ENCODE measurements around the gene MYO9A. TPM values are rescaled to one million over a fixed set of nuclear protein-coding genes. Genes with fewer than 3 reads are reported as not detected.

Gene MYO9A
- total RNA-seq, 3 donors from 2014 or later: 64.2 to 128 (median 86.5) TPM

- intact Hi-C loops (cut with DNase I; ENCODE audit: low total_unique reads): no loop called here
- TF ChIP-seq POLR2AphosphoS5 (IDR thresholded peaks at IDR 0.05) (no peak), CTCF (IDR thresholded peaks at IDR 0.05) (no peak), POLR2A (IDR thresholded peaks at IDR 0.05) (no peak)
- Histone ChIP-seq H3K27me3 (no peaks in the 10 kb centered on the region), H3K9me3 (no peaks in the 10 kb centered on the region), H3K4me3 (no peak overlapping the region), H3K4me1 (no peaks in the 10 kb centered on the region), H3K36me3 (peaks cover 5% of the 10 kb centered on the region), H3K27ac (no peak overlapping the region)
- DNase-seq (ENCODE audit: low spot score in 2 of 2): no peak
Observed at GRCh38 chr15:71853543-71853942, 264.4 kb downstream of the MYO9A start.

GRCh38 chr15:71844916-71845315, 273.0 kb downstream of the MYO9A start:
- Histone ChIP-seq H3K36me3 (peaks cover 6% of the 10 kb centered on the region), H3K9me3 (no peaks in the 10 kb centered on the region), H3K27ac (no peak overlapping the region), H3K4me3 (no peak overlapping the region), H3K27me3 (no peaks in the 10 kb centered on the region), H3K4me1 (no peaks in the 10 kb centered on the region)
- TF ChIP-seq POLR2A (IDR thresholded peaks at IDR 0.05): no peak
- no peak for TF ChIP-seq POLR2AphosphoS5 (IDR thresholded peaks at IDR 0.05)
- TF ChIP-seq CTCF (IDR thresholded peaks at IDR 0.05): no peak
- intact Hi-C loops (cut with DNase I; ENCODE audit: low total_unique reads): no loop called here
- no peak for DNase-seq (ENCODE audit: low spot score in 2 of 2)

GRCh38 chr15:71841563-71841962, 276.4 kb downstream of the MYO9A start:
- TF ChIP-seq CTCF (IDR thresholded peaks at IDR 0.05): peak in 1 of 3 donors; percentile 25
- TF ChIP-seq POLR2AphosphoS5 (IDR thresholded peaks at IDR 0.05): no peak
- Histone ChIP-seq H3K36me3 (no peaks in the 10 kb centered on the region), H3K27me3 (no peaks in the 10 kb centered on the region), H3K4me1 (no peaks in the 10 kb centered on the region), H3K27ac (no peak overlapping the region), H3K4me3 (no peak overlapping the region), H3K9me3 (no peaks in the 10 kb centered on the region)
- no peak for DNase-seq (ENCODE audit: low spot score in 2 of 2)
- intact Hi-C loops (cut with DNase I; ENCODE audit: low total_unique reads): no loop called here

- no peaks in the 10 kb centered on the region for H3K27me3 ChIP-seq
- no peaks in the 10 kb centered on the region for H3K4me1 ChIP-seq
- DNase-seq (ENCODE audit: low spot score in 2 of 2): no peak
- TF ChIP-seq CTCF (IDR thresholded peaks at IDR 0.05) (no peak), POLR2A (IDR thresholded peaks at IDR 0.05) (no peak), POLR2AphosphoS5 (IDR thresholded peaks at IDR 0.05) (no peak)
- no peaks in the 10 kb centered on the region for H3K36me3 ChIP-seq
- H3K27ac ChIP-seq: no peak overlapping the region
- H3K9me3 ChIP-seq: no peaks in the 10 kb centered on the region
- no peak overlapping the region for H3K4me3 ChIP-seq
- intact Hi-C loops (cut with DNase I; ENCODE audit: low total_unique reads): no loop called here
Observed at GRCh38 chr15:71830981-71831380, 287.0 kb downstream of the MYO9A start.

- no peak overlapping the region for H3K27ac ChIP-seq
- TF ChIP-seq CTCF (IDR thresholded peaks at IDR 0.05) (no peak), POLR2A (IDR thresholded peaks at IDR 0.05) (no peak), POLR2AphosphoS5 (IDR thresholded peaks at IDR 0.05) (no peak)
- no peaks in the 10 kb centered on the region for H3K4me1 ChIP-seq
- no peaks in the 10 kb centered on the region for H3K27me3 ChIP-seq
- intact Hi-C loops (cut with DNase I; ENCODE audit: low total_unique reads): no loop called here
- H3K36me3 ChIP-seq: no peaks in the 10 kb centered on the region
- peaks cover 8 to 12% of the 10 kb centered on the region in 2 donors for H3K9me3 ChIP-seq
- no peak overlapping the region for H3K4me3 ChIP-seq
- DNase-seq (ENCODE audit: low spot score in 2 of 2): no peak
Observed at GRCh38 chr15:71826196-71826595, 291.8 kb downstream of the MYO9A start.

Measured in breast epithelium (tissue), 4 donors.